Muscle of arm (tissue), 12 donors: ENCODE data around the gene RAD51AP2. TPM values are rescaled to one million over a fixed set of nuclear protein-coding genes. Genes with fewer than 3 reads are reported as not detected.

Experiments used
- DNase-seq: peaks from one replicate; pipeline ENCODE4 v3.0.0-alpha.2; 2013
- polyA plus RNA-seq, 12 donors: library from polyadenylated mRNA; unstranded; fragments of 120-200 nt; gene quantifications; one replicate each; pipeline ENCODE4 v1.2.1, GENCODE V29; 2013; ENCODE audit not compliant: insufficient read length in 12 of 12

Gene RAD51AP2
- polyA plus RNA-seq, 12 donors: 0.05 to 0.37 (median 0.09) TPM; not detected in 3

GRCh38 chr2:17470855-17471641 lies 47.2 kb downstream of the RAD51AP2 start:
- no peak for DNase-seq

GRCh38 chr2:17461087-17461475 lies 57.2 kb downstream of the RAD51AP2 start:
- DNase-seq: no peak

Other genes starting within 250 kb of the RAD51AP2 start
- gene VSNL1, start 22.3 kb upstream of the RAD51AP2 start, polyA plus RNA-seq: 1 to 10 TPM in 11 of 12 donors, not detected in 1; 2.3 to 7.6 (median 6.5) TPM
- 10 to 100 TPM in 11 of 12 donors, not detected in 1; 37.3 to 60.1 (median 47.0) TPM for gene SMC6, start 235.4 kb upstream of the RAD51AP2 start, polyA plus RNA-seq
- gene GEN1, start 235.7 kb upstream of the RAD51AP2 start, polyA plus RNA-seq: 10 to 100 TPM in 9 of 12 donors, 1 to 10 TPM in 2, not detected in 1; 7.9 to 18.5 (median 12.8) TPM